H9 (cell line): ENCODE results near the gene ABHD16A. TPM values are rescaled to one million over a fixed set of nuclear protein-coding genes. Genes with fewer than 3 reads are reported as not detected.

ENCODE experiments used
- DNase-seq: peaks from one replicate; pipeline ENCODE4 v3.0.0-alpha.2; 2017
- H2AFZ ChIP-seq: one replicate; pipeline ENCODE4 v1.6.1; 2013; ENCODE audit warnings: mild to moderate bottlenecking, low read length, control low read depth, moderate library complexity
- H2AK5ac ChIP-seq: 2 replicates; pipeline ENCODE4 v1.6.1; 2013; ENCODE audit warnings: low read length, control low read depth, mixed read lengths; ENCODE audit not compliant: insufficient read length
- H2BK120ac ChIP-seq: one replicate; pipeline ENCODE4 v1.6.1; 2013; ENCODE audit warnings: low read depth, mild to moderate bottlenecking, low read length, control low read depth, inconsistent platforms; ENCODE audit not compliant: poor library complexity, severe bottlenecking
- H2BK12ac ChIP-seq: 2 replicates; pipeline ENCODE4 v1.6.1; 2013; ENCODE audit warnings: low read length, control low read depth, mixed read lengths, low read depth; ENCODE audit not compliant: insufficient read length
- H2BK15ac ChIP-seq: 2 replicates; pipeline ENCODE4 v1.6.1; 2013; ENCODE audit warnings: low read depth, low read length, control low read depth
- H2BK20ac ChIP-seq: one replicate; pipeline ENCODE4 v1.6.1; 2013; ENCODE audit warnings: low read depth, mild to moderate bottlenecking, low read length, control low read depth, inconsistent platforms; ENCODE audit not compliant: poor library complexity, severe bottlenecking
- H2BK5ac ChIP-seq: 2 replicates; pipeline ENCODE4 v1.6.1; 2013; ENCODE audit warnings: low read length, control low read depth, mixed read lengths; ENCODE audit not compliant: insufficient read length
- H3K14ac ChIP-seq: 2 replicates; pipeline ENCODE4 v1.6.1; 2013; ENCODE audit warnings: low read length, control low read depth; ENCODE audit not compliant: insufficient read depth
- H3K18ac ChIP-seq: 2 replicates; pipeline ENCODE4 v1.6.1; 2013; ENCODE audit warnings: low read depth, mild to moderate bottlenecking, mixed read lengths, low read length, control low read depth; ENCODE audit not compliant: insufficient read length
- H3K23ac ChIP-seq: 2 replicates; pipeline ENCODE4 v1.6.1; 2013; ENCODE audit warnings: low read length, control low read depth, mixed read lengths, low read depth; ENCODE audit not compliant: insufficient read length
- H3K23me2 ChIP-seq: 2 replicates; pipeline ENCODE4 v1.6.1; 2013; ENCODE audit warnings: low read depth, mild to moderate bottlenecking, mixed read lengths, low read length, control low read depth; ENCODE audit not compliant: insufficient read length, poor library complexity, severe bottlenecking
- H3K27ac ChIP-seq: 2 replicates; pipeline ENCODE4 v1.5.1; 2013; ENCODE audit warnings: low read length, control low read depth, mixed read lengths, low read depth; ENCODE audit not compliant: insufficient read length
- H3K27me3 ChIP-seq: 2 replicates; pipeline ENCODE4 v1.6.1; 2013; ENCODE audit warnings: low read length, control low read depth, inconsistent platforms; ENCODE audit not compliant: insufficient read depth
- H3K4ac ChIP-seq: 2 replicates; pipeline ENCODE4 v1.6.1; 2013; ENCODE audit warnings: low read depth, mild to moderate bottlenecking, control low read depth, inconsistent platforms, low read length, moderate library complexity
- H3K4me1 ChIP-seq: 2 replicates; pipeline ENCODE4 v1.6.1; 2013; ENCODE audit warnings: low read length, control low read depth, inconsistent platforms; ENCODE audit not compliant: insufficient read depth
- H3K4me2 ChIP-seq: 2 replicates; pipeline ENCODE4 v1.6.1; 2013; ENCODE audit warnings: low read length, control low read depth, mixed read lengths; ENCODE audit not compliant: insufficient read length, insufficient read depth
- H3K56ac ChIP-seq: 2 replicates; pipeline ENCODE4 v1.6.1; 2013; ENCODE audit warnings: low read depth, mild to moderate bottlenecking, mixed read lengths, low read length, control low read depth; ENCODE audit not compliant: insufficient read length
- H3K79me1 ChIP-seq: 2 replicates; pipeline ENCODE4 v1.6.1; 2013; ENCODE audit warnings: low read depth, mild to moderate bottlenecking, moderate library complexity, low read length, control low read depth, inconsistent platforms; ENCODE audit not compliant: insufficient read depth, poor library complexity, severe bottlenecking
- H3K79me2 ChIP-seq: 2 replicates; pipeline ENCODE4 v1.6.1; 2013; ENCODE audit warnings: low read length, control low read depth, inconsistent platforms; ENCODE audit not compliant: insufficient read depth
- H3K9ac ChIP-seq: 2 replicates; pipeline ENCODE4 v1.6.1; 2013; ENCODE audit warnings: low read length, control low read depth, mixed read lengths; ENCODE audit not compliant: insufficient read length; ENCODE audit errors: extremely low read depth
- H3K9me3 ChIP-seq: one replicate; pipeline ENCODE4 v1.6.1; 2013; ENCODE audit warnings: low read depth, low read length, inconsistent platforms; ENCODE audit not compliant: control insufficient read depth
- H3T11ph ChIP-seq: one replicate; pipeline ENCODE4 v1.6.1; 2013; ENCODE audit warnings: mild to moderate bottlenecking, low read length, control low read depth, inconsistent platforms
- H4K20me1 ChIP-seq: one replicate; pipeline ENCODE4 v1.6.1; 2013; ENCODE audit not compliant: control insufficient read depth, insufficient read length, insufficient read depth
- H4K5ac ChIP-seq: 2 replicates; pipeline ENCODE4 v1.6.1; 2013; ENCODE audit warnings: low read depth, mild to moderate bottlenecking, mixed read lengths, low read length, control low read depth; ENCODE audit not compliant: insufficient read length
- H4K8ac ChIP-seq: replicated peaks from 2 replicates; pipeline ENCODE4 v1.6.1; 2013; ENCODE audit warnings: low read length, control low read depth, mixed read lengths, low read depth; ENCODE audit not compliant: insufficient read length
- H4K91ac ChIP-seq: 2 replicates; pipeline ENCODE4 v1.6.1; 2013; ENCODE audit warnings: low read depth, mild to moderate bottlenecking, moderate library complexity, mixed read lengths, low read length, control low read depth; ENCODE audit not compliant: insufficient read length
- H3K27ac Mint-ChIP-seq, 3 experiments: 2 replicates in 2 of 3; 3 replicates in 1 of 3; pipeline ENCODE4 v1.8.0; 2020 to 2021; ENCODE audit warnings: mixed read lengths in 3 of 3, mild to moderate bottlenecking in 1 of 3, moderate library complexity in 1 of 3
- H3K27me3 Mint-ChIP-seq: 2 replicates; pipeline ENCODE4 v1.8.0; 2021; ENCODE audit warnings: low read depth, mild to moderate bottlenecking, moderate library complexity, mixed read lengths
- H3K36me3 Mint-ChIP-seq, 3 experiments: 2 replicates in 2 of 3; 3 replicates in 1 of 3; pipeline ENCODE4 v1.8.0; 2020 to 2021; ENCODE audit warnings: low read depth in 3 of 3, mixed read lengths in 3 of 3; ENCODE audit not compliant: insufficient read depth in 1 of 3
- H3K4me1 Mint-ChIP-seq, 2 experiments: 2 replicates each; pipeline ENCODE4 v1.8.0; 2020; ENCODE audit warnings: mixed read lengths in 2 of 2
- H3K4me3 Mint-ChIP-seq, 2 experiments: 2 replicates in 1 of 2; 3 replicates in 1 of 2; pipeline ENCODE4 v1.8.0; 2020 to 2021; ENCODE audit warnings: mild to moderate bottlenecking in 2 of 2, mixed read lengths in 2 of 2, moderate library complexity in 1 of 2
- H3K9me3 Mint-ChIP-seq, 2 experiments: 2 replicates in 1 of 2; 3 replicates in 1 of 2; pipeline ENCODE4 v1.8.0; 2020; ENCODE audit warnings: mild to moderate bottlenecking in 2 of 2, mixed read lengths in 2 of 2, moderate library complexity in 1 of 2
- CTCF ChIP-seq: fragments of 200-600 bp; sonication (generic); conservative IDR thresholded peaks from 3 replicates; pipeline ENCODE4 v1.8.0; 2021; ENCODE audit warnings: antibody characterized with exemption, mild to moderate bottlenecking
- WGBS: extraction: QIAGEN DNeasy Blood & Tissue Kit; methylation state at CpG from one replicate; pipeline ENCODE4 v1.1.7; 2013; ENCODE audit warnings: missing lambda C conversion rate, low lambda C conversion rate, mixed read lengths; ENCODE audit not compliant: insufficient read length; ENCODE audit errors: extremely low coverage; 5-methylcytosine and 5-hydroxymethylcytosine counted together
- total RNA-seq: library from RNA; stranded (reverse); gene quantifications from 2 replicates; pipeline ENCODE4 v1.2.1, GENCODE V29; 2021

The ABHD16A gene
- total RNA-seq, 1 experiment from 2014 or later: 34.4 TPM

- Histone ChIP-seq H4K20me1 (no peaks in the 10 kb centered on the region), H2BK12ac (no peak overlapping the region), H2BK20ac (no peak overlapping the region), H3K9ac (no peak overlapping the region), H3K14ac (peak overlapping the region; percentile 26; the same call in 1 of the 2 replicates), H3K4me2 (peak overlapping the region; percentile 92), H2BK15ac (no peak overlapping the region), H3K9me3 (no peaks in the 10 kb centered on the region), H3K27me3 (no peaks in the 10 kb centered on the region; the same call in 1 of the 2 replicates), H4K8ac (no peak overlapping the region), H3K56ac (no peak overlapping the region), H3K4ac (no peak overlapping the region), H3K79me2 (no peaks in the 10 kb centered on the region), H4K5ac (no peak overlapping the region), H3K23ac (no peak overlapping the region), H3K4me1 (no peaks in the 10 kb centered on the region), H3K79me1 (no peaks in the 10 kb centered on the region), H2AFZ (no peak overlapping the region), H4K91ac (no peak overlapping the region), H3T11ph (no peak overlapping the region), H3K27ac (no peak overlapping the region), H2BK120ac (no peak overlapping the region), H2BK5ac (no peak overlapping the region), H2AK5ac (no peak overlapping the region), H3K23me2 (peaks cover 18% of the 10 kb centered on the region), H3K18ac (peak overlapping the region; percentile 44)
- Mint-ChIP-seq H3K27me3 (peaks cover 29% of the 10 kb centered on the region), H3K4me3 (peak overlapping the region; percentile 76 to 89), H3K4me1 (peaks cover 20 to 25% of the 10 kb centered on the region in 2 experiments), H3K27ac (peak overlapping the region in 1 of 3 experiments; percentile 57; a peak in 1 of 7 replicates), H3K36me3 (peaks cover under 1 to 8% (median 2%) of the 10 kb centered on the region in 3 experiments), H3K9me3 (no peaks in the 10 kb centered on the region; a peak in 3 of 5 replicates)
- no peak for TF ChIP-seq CTCF
- WGBS: no CpG with 5 or more reads among the region's 40 CpGs
- DNase-seq: peak; percentile 56
These were observed 21.9 kb downstream of the ABHD16A start for GRCh38 chr6:31681135-31681671.
